ENCODE data around the gene PKIG. TPM values are rescaled to one million over a fixed set of nuclear protein-coding genes. Genes with fewer than 3 reads are reported as not detected.

PKIG gene
- total and polyA plus RNA-seq, 4 experiments from 2014 or later = 0.36 to 1.1 (median 0.89) TPM

- H3K27ac ChIP-seq (ENCODE audit: low read depth, low read length) = no peak overlapping the region
- ChIA-PET POLR2A (ENCODE audit: partially characterized antibody) (no interaction called here), CTCF (ENCODE audit: partially characterized antibody) (no interaction called here)
- H3K36me3 ChIP-seq (ENCODE audit: insufficient read depth, low read length) = no peaks in the 10 kb centered on the region
- H3K4me3 Mint-ChIP-seq = no peak overlapping the region
- no peaks in the 10 kb centered on the region for H3K9me3 Mint-ChIP-seq
- H3K27me3 ChIP-seq (ENCODE audit: insufficient read depth, low read length) = no peaks in the 10 kb centered on the region
- H3K9me3 ChIP-seq (ENCODE audit: control insufficient read depth in 1 of 2, low read length in 2 of 2) = no peaks in the 10 kb centered on the region
- no peak overlapping the region for H3K27ac Mint-ChIP-seq
- peaks cover 0 to 2% of the 10 kb centered on the region in 2 donors for H3K27me3 Mint-ChIP-seq
- no peak for DNase-seq
- intact Hi-C loops (cut with micrococcal nuclease) = no loop called here
- H3K4me3 ChIP-seq (ENCODE audit: low read length in 2 of 2) = no peak overlapping the region
- no peaks in the 10 kb centered on the region for H3K36me3 Mint-ChIP-seq
- no peaks in the 10 kb centered on the region for H3K4me1 Mint-ChIP-seq
- no peaks in the 10 kb centered on the region for H3K4me1 ChIP-seq (ENCODE audit: insufficient read depth, low read length)
Observed at GRCh38 chr20:44542890-44543289, 39.5 kb upstream of the PKIG start.

- POLR2A ChIA-PET (ENCODE audit: partially characterized antibody) = interaction anchor here (0.7 kb wide), 1 partner anchor 67 kb away, joined by 4 read pairs; no protein-coding TSS in a partner anchor
- Mint-ChIP-seq H3K27me3 (peaks cover 1 to 2% of the 10 kb centered on the region in 2 donors), H3K27ac (no peak overlapping the region), H3K4me1 (no peaks in the 10 kb centered on the region), H3K4me3 (no peak overlapping the region), H3K9me3 (no peaks in the 10 kb centered on the region), H3K36me3 (no peaks in the 10 kb centered on the region)
- Histone ChIP-seq H3K36me3 (ENCODE audit: insufficient read depth, low read length) (no peaks in the 10 kb centered on the region), H3K27me3 (ENCODE audit: insufficient read depth, low read length) (no peaks in the 10 kb centered on the region), H3K9me3 (ENCODE audit: control insufficient read depth in 1 of 2, low read length in 2 of 2) (no peaks in the 10 kb centered on the region), H3K4me3 (ENCODE audit: low read length in 2 of 2) (no peak overlapping the region), H3K27ac (ENCODE audit: low read depth, low read length) (no peak overlapping the region), H3K4me1 (ENCODE audit: insufficient read depth, low read length) (no peaks in the 10 kb centered on the region)
- no peak for DNase-seq
- intact Hi-C loops (cut with micrococcal nuclease) = no loop called here
- CTCF ChIA-PET (ENCODE audit: partially characterized antibody) = no interaction called here
Observed at GRCh38 chr20:44543358-44543757, 39.0 kb upstream of the PKIG start.

GRCh38 chr20:44544263-44544662 is 38.1 kb upstream of the PKIG start:
- H3K36me3 Mint-ChIP-seq = no peaks in the 10 kb centered on the region
- no peaks in the 10 kb centered on the region for H3K9me3 Mint-ChIP-seq
- no peak for DNase-seq
- Histone ChIP-seq H3K27ac (ENCODE audit: low read depth, low read length) (no peak overlapping the region), H3K4me3 (ENCODE audit: low read length in 2 of 2) (no peak overlapping the region), H3K4me1 (ENCODE audit: insufficient read depth, low read length) (no peaks in the 10 kb centered on the region), H3K9me3 (ENCODE audit: control insufficient read depth in 1 of 2, low read length in 2 of 2) (no peaks in the 10 kb centered on the region), H3K36me3 (ENCODE audit: insufficient read depth, low read length) (no peaks in the 10 kb centered on the region), H3K27me3 (ENCODE audit: insufficient read depth, low read length) (no peaks in the 10 kb centered on the region)
- ChIA-PET CTCF (ENCODE audit: partially characterized antibody) (no interaction called here), POLR2A (ENCODE audit: partially characterized antibody) (no interaction called here)
- intact Hi-C loops (cut with micrococcal nuclease) = no loop called here
- no peak overlapping the region for H3K4me3 Mint-ChIP-seq
- H3K4me1 Mint-ChIP-seq = no peaks in the 10 kb centered on the region
- peaks cover 1 to 2% of the 10 kb centered on the region in 2 donors for H3K27me3 Mint-ChIP-seq
- no peak overlapping the region for H3K27ac Mint-ChIP-seq

- Histone ChIP-seq H3K4me3 (ENCODE audit: low read length in 2 of 2) (no peak overlapping the region), H3K27me3 (ENCODE audit: insufficient read depth, low read length) (no peaks in the 10 kb centered on the region), H3K4me1 (ENCODE audit: insufficient read depth, low read length) (no peaks in the 10 kb centered on the region), H3K27ac (ENCODE audit: low read depth, low read length) (no peak overlapping the region), H3K9me3 (ENCODE audit: control insufficient read depth in 1 of 2, low read length in 2 of 2) (no peaks in the 10 kb centered on the region), H3K36me3 (ENCODE audit: insufficient read depth, low read length) (no peaks in the 10 kb centered on the region)
- Mint-ChIP-seq H3K27ac (no peak overlapping the region), H3K4me3 (no peak overlapping the region), H3K36me3 (no peaks in the 10 kb centered on the region), H3K9me3 (no peaks in the 10 kb centered on the region), H3K27me3 (peaks cover 1 to 2% of the 10 kb centered on the region in 2 donors), H3K4me1 (no peaks in the 10 kb centered on the region)
- intact Hi-C loops (cut with micrococcal nuclease) = no loop called here
- CTCF ChIA-PET (ENCODE audit: partially characterized antibody) = no interaction called here
- DNase-seq = no peak
- POLR2A ChIA-PET (ENCODE audit: partially characterized antibody) = no interaction called here
Observed at GRCh38 chr20:44547419-44547818, 35.0 kb upstream of the PKIG start.

- ChIA-PET CTCF (ENCODE audit: partially characterized antibody) (no interaction called here), POLR2A (ENCODE audit: partially characterized antibody) (no interaction called here)
- no peaks in the 10 kb centered on the region for H3K27me3 ChIP-seq (ENCODE audit: insufficient read depth, low read length)
- Mint-ChIP-seq H3K27ac (no peak overlapping the region), H3K36me3 (no peaks in the 10 kb centered on the region), H3K4me1 (peaks cover 6 to 12% (median 9%) of the 10 kb centered on the region in 4 donors), H3K4me3 (no peak overlapping the region), H3K27me3 (peaks cover 1 to 2% of the 10 kb centered on the region in 2 donors), H3K9me3 (no peaks in the 10 kb centered on the region)
- no peaks in the 10 kb centered on the region for H3K9me3 ChIP-seq (ENCODE audit: control insufficient read depth in 1 of 2, low read length in 2 of 2)
- H3K27ac ChIP-seq (ENCODE audit: low read depth, low read length) = no peak overlapping the region
- DNase-seq = no peak
- intact Hi-C loops (cut with micrococcal nuclease) = no loop called here
- H3K4me3 ChIP-seq (ENCODE audit: low read length in 2 of 2) = no peak overlapping the region
- no peaks in the 10 kb centered on the region for H3K4me1 ChIP-seq (ENCODE audit: insufficient read depth, low read length)
- no peaks in the 10 kb centered on the region for H3K36me3 ChIP-seq (ENCODE audit: insufficient read depth, low read length)
Observed at GRCh38 chr20:44549123-44549522, 33.3 kb upstream of the PKIG start.

- Histone ChIP-seq H3K4me1 (ENCODE audit: insufficient read depth, low read length) (no peaks in the 10 kb centered on the region), H3K9me3 (ENCODE audit: control insufficient read depth in 1 of 2, low read length in 2 of 2) (no peaks in the 10 kb centered on the region), H3K27ac (ENCODE audit: low read depth, low read length) (no peak overlapping the region), H3K27me3 (ENCODE audit: insufficient read depth, low read length) (no peaks in the 10 kb centered on the region), H3K4me3 (ENCODE audit: low read length in 2 of 2) (no peak overlapping the region), H3K36me3 (ENCODE audit: insufficient read depth, low read length) (no peaks in the 10 kb centered on the region)
- POLR2A ChIA-PET (ENCODE audit: partially characterized antibody) = no interaction called here
- no peaks in the 10 kb centered on the region for H3K36me3 Mint-ChIP-seq
- no peak overlapping the region for H3K4me3 Mint-ChIP-seq
- no peaks in the 10 kb centered on the region for H3K9me3 Mint-ChIP-seq
- peaks cover 6 to 12% (median 9%) of the 10 kb centered on the region in 4 donors for H3K4me1 Mint-ChIP-seq
- intact Hi-C loops (cut with micrococcal nuclease) = no loop called here
- peaks cover 1 to 2% of the 10 kb centered on the region in 2 donors for H3K27me3 Mint-ChIP-seq
- CTCF ChIA-PET (ENCODE audit: partially characterized antibody) = interaction anchor here (1.4 to 1.5 kb wide), 2 partner anchors 134 to 241 kb away, joined by 3 to 4 read pairs; partner anchors contain the start of gene FITM2
- DNase-seq = no peak
- H3K27ac Mint-ChIP-seq = no peak overlapping the region
Observed at GRCh38 chr20:44552050-44552449, 30.3 kb upstream of the PKIG start.

- H3K27me3 ChIP-seq (ENCODE audit: insufficient read depth, low read length) = no peaks in the 10 kb centered on the region
- Mint-ChIP-seq H3K27ac (peak overlapping the region in 2 of 7 donors; percentile 31 to 71), H3K36me3 (no peaks in the 10 kb centered on the region), H3K4me3 (no peak overlapping the region), H3K4me1 (peaks cover 6 to 12% (median 9%) of the 10 kb centered on the region in 4 donors), H3K27me3 (peaks cover under 1 to 1% of the 10 kb centered on the region in 2 donors), H3K9me3 (no peaks in the 10 kb centered on the region)
- no peaks in the 10 kb centered on the region for H3K36me3 ChIP-seq (ENCODE audit: insufficient read depth, low read length)
- H3K27ac ChIP-seq (ENCODE audit: low read depth, low read length) = no peak overlapping the region
- CTCF ChIA-PET (ENCODE audit: partially characterized antibody) = interaction anchor here (1.4 kb wide), 1 partner anchor 133 kb away, joined by 3 read pairs; no protein-coding TSS in a partner anchor
- POLR2A ChIA-PET (ENCODE audit: partially characterized antibody) = no interaction called here
- DNase-seq = no peak
- H3K9me3 ChIP-seq (ENCODE audit: control insufficient read depth in 1 of 2, low read length in 2 of 2) = no peaks in the 10 kb centered on the region
- H3K4me1 ChIP-seq (ENCODE audit: insufficient read depth, low read length) = no peaks in the 10 kb centered on the region
- H3K4me3 ChIP-seq (ENCODE audit: low read length in 2 of 2) = no peak overlapping the region
- intact Hi-C loops (cut with micrococcal nuclease) = no loop called here
Observed at GRCh38 chr20:44552568-44552949, 29.8 kb upstream of the PKIG start.

All from CD4-positive, alpha-beta memory T cell (primary cell).